CD14-positive monocyte (primary cell): ENCODE measurements around the gene PNMA6A. TPM values are rescaled to one million over a fixed set of nuclear protein-coding genes. Genes with fewer than 3 reads are reported as not detected.

ENCODE experiments used
- DNase-seq, 3 donors: peaks; one replicate each; pipeline ENCODE4 v3.0.0-alpha.2; 2011 to 2022
- H2AFZ ChIP-seq: 2 replicates; pipeline ENCODE4 v1.6.0; 2012; ENCODE audit warnings: mild to moderate bottlenecking, low read depth, low read length, inconsistent platforms; ENCODE audit not compliant: insufficient read depth, poor library complexity, severe bottlenecking
- H3K27ac ChIP-seq, 2 donors: 1 replicate in 1 of 2; 2 replicates in 1 of 2; pipeline ENCODE4 v1.5.1; 2012 to 2013; ENCODE audit warnings: low read length in 2 of 2, control low read depth in 1 of 2, inconsistent platforms in 1 of 2, low read depth in 1 of 2, mild to moderate bottlenecking in 1 of 2
- H3K27me3 ChIP-seq, 2 donors: one replicate each; pipeline versions ENCODE4 v1.6.0 to v1.6.1; 2011 to 2013; ENCODE audit warnings: low read length in 2 of 2; ENCODE audit not compliant: control insufficient read depth in 2 of 2, insufficient read depth in 2 of 2
- H3K36me3 ChIP-seq, 2 donors: replicated peaks in 1 of 2; 1 replicate in 1 of 2; 2 replicates in 1 of 2; pipeline versions ENCODE4 v1.5.1 to v1.6.1; 2012 to 2013; ENCODE audit warnings: low read length in 2 of 2, control low read depth in 1 of 2, inconsistent platforms in 1 of 2, mild to moderate bottlenecking in 1 of 2; ENCODE audit not compliant: insufficient read depth in 2 of 2, control insufficient read depth in 1 of 2
- H3K4me1 ChIP-seq, 2 donors: 1 replicate in 1 of 2; 2 replicates in 1 of 2; pipeline versions ENCODE4 v1.5.1 to v1.6.1; 2012 to 2013; ENCODE audit warnings: low read length in 2 of 2, control low read depth in 1 of 2, inconsistent platforms in 1 of 2, mild to moderate bottlenecking in 1 of 2, moderate library complexity in 1 of 2; ENCODE audit not compliant: insufficient read depth in 2 of 2, control insufficient read depth in 1 of 2
- H3K4me2 ChIP-seq: replicated peaks from 2 replicates; pipeline ENCODE3; 2012; ENCODE audit warnings: low read length, moderate library complexity, mild to moderate bottlenecking; ENCODE audit not compliant: poor library complexity, severe bottlenecking; ENCODE audit errors: extremely low read depth
- H3K4me3 ChIP-seq, 3 experiments: fragments of 200-600 bp in 1 of 3; sonication (generic) in 1 of 3; replicated peaks in 1 of 3; 1 replicate in 2 of 3; 2 replicates in 1 of 3; pipeline ENCODE4 v1.5.1; 2011 to 2013; ENCODE audit warnings: low read length in 3 of 3, mild to moderate bottlenecking in 3 of 3, control low read depth in 2 of 3, low read depth in 2 of 3, inconsistent platforms in 1 of 3, moderate library complexity in 1 of 3
- H3K79me2 ChIP-seq: 2 replicates; pipeline ENCODE4 v1.6.0; 2012; ENCODE audit warnings: mild to moderate bottlenecking, control low read depth, inconsistent platforms, low read length, moderate library complexity; ENCODE audit not compliant: insufficient read depth
- H3K9ac ChIP-seq: 2 replicates; pipeline ENCODE4 v1.6.0; 2017; ENCODE audit warnings: low read length, mild to moderate bottlenecking; ENCODE audit not compliant: insufficient read depth, poor library complexity, severe bottlenecking
- H3K9me3 ChIP-seq, 2 donors: replicated peaks in 1 of 2; 1 replicate in 1 of 2; 2 replicates in 1 of 2; pipeline versions ENCODE4 v1.5.1 to v1.6.1; 2012 to 2013; ENCODE audit warnings: low read length in 2 of 2, control low read depth in 1 of 2; ENCODE audit not compliant: control insufficient read depth in 1 of 2, insufficient read depth in 1 of 2
- H4K20me1 ChIP-seq: 2 replicates; pipeline ENCODE4 v1.6.0; 2012; ENCODE audit warnings: mild to moderate bottlenecking, low read length, control low read depth, moderate library complexity; ENCODE audit not compliant: insufficient read depth
- H3K27ac Mint-ChIP-seq, 7 donors: one replicate each; pipeline ENCODE4 v1.8.0; 2020; ENCODE audit warnings: mild to moderate bottlenecking in 7 of 7, mixed read lengths in 7 of 7, moderate library complexity in 6 of 7, inconsistent platforms in 2 of 7
- H3K27me3 Mint-ChIP-seq, 3 donors: one replicate each; pipeline ENCODE4 v1.8.0; 2021 to 2022; ENCODE audit warnings: low read depth in 3 of 3, mild to moderate bottlenecking in 3 of 3, mixed read lengths in 3 of 3, moderate library complexity in 3 of 3, inconsistent platforms in 1 of 3
- H3K36me3 Mint-ChIP-seq, 2 donors: one replicate each; pipeline ENCODE4 v1.8.0; 2020; ENCODE audit warnings: mixed read lengths in 2 of 2, inconsistent platforms in 1 of 2, mild to moderate bottlenecking in 1 of 2
- H3K4me1 Mint-ChIP-seq: one replicate; pipeline ENCODE4 v1.8.0; 2020; ENCODE audit warnings: mild to moderate bottlenecking, mixed read lengths
- H3K4me3 Mint-ChIP-seq, 2 donors: one replicate each; pipeline ENCODE4 v1.8.0; 2020; ENCODE audit warnings: mild to moderate bottlenecking in 2 of 2, mixed read lengths in 2 of 2, moderate library complexity in 1 of 2
- H3K9me3 Mint-ChIP-seq, 7 donors: one replicate each; pipeline ENCODE4 v1.8.0; 2020 to 2022; ENCODE audit warnings: mixed read lengths in 7 of 7, mild to moderate bottlenecking in 6 of 7, moderate library complexity in 6 of 7, inconsistent platforms in 2 of 7
- WGBS: methylation state at CpG from one replicate; pipeline ENCODE4 v1.1.5; 2013; ENCODE audit warnings: missing lambda C conversion rate; ENCODE audit not compliant: insufficient coverage; 5-methylcytosine and 5-hydroxymethylcytosine counted together
- intact Hi-C, 2 donors: fragments of 100-400 bp; cut with micrococcal nuclease; formaldehyde crosslinking; loops; one replicate each; pipeline versions ENCODE4 v1.15.0 to v1.15.1; 2023
- polyA plus RNA-seq, 3 donors: library from polyadenylated mRNA; depleted of rRNA in 1 of 3; unstranded in 2 of 3; stranded (reverse) in 1 of 3; fragments of 300-500 nt in 2 of 3; fragments of >200 nt in 1 of 3; fragmentation: Illumina TruSeq in 2 of 3; gene quantifications; 1 replicate in 2 of 3; 2 replicates in 1 of 3; pipeline ENCODE4 v1.2.3, GENCODE V29; 2012 to 2021
- TF ChIP-seq, protein P1 (sequence below): fragments of 200-600 bp; IDR thresholded peaks from one replicate; pipeline ENCODE4 v1.8.0; 2022; ENCODE audit warnings: antibody characterized with exemption, mild to moderate bottlenecking

Gene PNMA6A
- polyA plus RNA-seq, 3 donors, result 0.04 to 0.12 TPM; not detected in 1

DNA sequence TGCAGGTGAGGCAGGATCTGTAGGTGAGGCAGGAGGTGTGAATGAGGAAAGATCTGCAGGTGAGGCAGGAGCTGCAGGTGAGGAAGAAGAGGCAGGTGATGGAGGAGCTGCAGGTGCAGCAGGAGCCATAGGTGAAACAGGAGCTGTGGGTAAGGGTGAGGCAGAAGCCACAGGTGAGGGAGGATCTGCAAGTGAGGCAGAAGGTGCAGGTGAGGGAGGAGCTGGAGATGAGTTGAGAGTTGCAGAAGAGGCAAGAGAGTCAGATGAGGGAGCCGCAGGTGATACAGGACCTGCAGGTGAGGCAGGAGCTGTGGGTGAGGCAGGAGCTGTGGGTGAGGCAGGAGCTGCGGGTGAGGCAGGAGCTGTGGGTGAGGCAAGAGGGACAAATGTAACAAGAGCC, 43.1 kb upstream of the PNMA6A start:
- Histone ChIP-seq H2AFZ (no peak overlapping the region), H3K27ac (no peak overlapping the region), H4K20me1 (no peaks in the 10 kb centered on the region), H3K4me1 (peaks cover 7 to 8% of the 10 kb centered on the region in 2 donors), H3K79me2 (no peaks in the 10 kb centered on the region), H3K9ac (no peak overlapping the region), H3K4me3 (no peak overlapping the region), H3K27me3 (no peaks in the 10 kb centered on the region), H3K4me2 (no peak overlapping the region), H3K36me3 (no peaks in the 10 kb centered on the region), H3K9me3 (no peaks in the 10 kb centered on the region)
- intact Hi-C loops, result no loop called here
- H3K4me3 Mint-ChIP-seq, result no peak overlapping the region
- H3K4me1 Mint-ChIP-seq, result peaks cover 5% of the 10 kb centered on the region
- peaks cover 0 to 13% (median 2%) of the 10 kb centered on the region in 7 donors for H3K9me3 Mint-ChIP-seq
- H3K36me3 Mint-ChIP-seq, result no peaks in the 10 kb centered on the region
- TF ChIP-seq, protein P1, sequence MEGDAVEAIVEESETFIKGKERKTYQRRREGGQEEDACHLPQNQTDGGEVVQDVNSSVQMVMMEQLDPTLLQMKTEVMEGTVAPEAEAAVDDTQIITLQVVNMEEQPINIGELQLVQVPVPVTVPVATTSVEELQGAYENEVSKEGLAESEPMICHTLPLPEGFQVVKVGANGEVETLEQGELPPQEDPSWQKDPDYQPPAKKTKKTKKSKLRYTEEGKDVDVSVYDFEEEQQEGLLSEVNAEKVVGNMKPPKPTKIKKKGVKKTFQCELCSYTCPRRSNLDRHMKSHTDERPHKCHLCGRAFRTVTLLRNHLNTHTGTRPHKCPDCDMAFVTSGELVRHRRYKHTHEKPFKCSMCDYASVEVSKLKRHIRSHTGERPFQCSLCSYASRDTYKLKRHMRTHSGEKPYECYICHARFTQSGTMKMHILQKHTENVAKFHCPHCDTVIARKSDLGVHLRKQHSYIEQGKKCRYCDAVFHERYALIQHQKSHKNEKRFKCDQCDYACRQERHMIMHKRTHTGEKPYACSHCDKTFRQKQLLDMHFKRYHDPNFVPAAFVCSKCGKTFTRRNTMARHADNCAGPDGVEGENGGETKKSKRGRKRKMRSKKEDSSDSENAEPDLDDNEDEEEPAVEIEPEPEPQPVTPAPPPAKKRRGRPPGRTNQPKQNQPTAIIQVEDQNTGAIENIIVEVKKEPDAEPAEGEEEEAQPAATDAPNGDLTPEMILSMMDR, result no peak
- peaks cover 0 to 3% (median 0%) of the 10 kb centered on the region in 3 donors for H3K27me3 Mint-ChIP-seq
- 92% methylated on average over 1 of the region's 2 CpGs for WGBS
- H3K27ac Mint-ChIP-seq, result no peak overlapping the region
- no peak for DNase-seq

DNA sequence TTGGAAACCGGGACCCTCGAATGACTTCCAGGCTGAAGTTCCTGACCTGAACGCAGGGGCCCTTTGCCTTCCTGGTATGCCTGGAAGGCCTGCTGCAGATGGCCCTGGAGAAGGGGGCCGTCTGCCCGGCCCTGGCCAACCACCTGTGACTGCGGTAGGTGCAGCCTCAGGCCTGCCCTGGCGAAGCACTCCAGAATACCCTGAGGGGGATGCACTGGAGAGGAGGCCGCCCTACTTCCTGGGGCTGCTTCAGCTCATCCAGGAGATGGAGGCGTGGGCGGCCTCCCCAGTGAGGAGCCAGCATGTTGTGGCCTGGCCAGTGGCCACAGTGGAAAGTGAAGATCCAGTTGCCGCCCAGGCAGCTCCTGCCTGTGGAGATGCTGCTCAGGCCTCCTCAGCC, 42.4 kb upstream of the PNMA6A start:
- H3K27ac ChIP-seq, result no peak overlapping the region
- DNase-seq, result no peak
- WGBS, result 100% methylated on average over 3 of the region's 11 CpGs
- peaks cover 5% of the 10 kb centered on the region for H3K4me1 Mint-ChIP-seq
- no peak overlapping the region for H3K4me3 Mint-ChIP-seq
- no peaks in the 10 kb centered on the region for H4K20me1 ChIP-seq
- no peaks in the 10 kb centered on the region for H3K36me3 ChIP-seq
- no peak overlapping the region for H3K27ac Mint-ChIP-seq
- H3K9me3 Mint-ChIP-seq, result peaks cover 0 to 13% (median 2%) of the 10 kb centered on the region in 7 donors
- peaks cover 7 to 8% of the 10 kb centered on the region in 2 donors for H3K4me1 ChIP-seq
- no peak overlapping the region for H2AFZ ChIP-seq
- no peaks in the 10 kb centered on the region for H3K36me3 Mint-ChIP-seq
- no peak overlapping the region for H3K9ac ChIP-seq
- TF ChIP-seq, protein P1, result no peak
- no peaks in the 10 kb centered on the region for H3K27me3 ChIP-seq
- intact Hi-C loops, result loop anchor here (10.0 kb wide), 3 partner anchors 75 to 635 kb away; no protein-coding TSS in a partner anchor
- no peaks in the 10 kb centered on the region for H3K79me2 ChIP-seq
- H3K4me3 ChIP-seq, result no peak overlapping the region
- H3K9me3 ChIP-seq, result no peaks in the 10 kb centered on the region
- H3K27me3 Mint-ChIP-seq, result peaks cover 0 to 3% (median 0%) of the 10 kb centered on the region in 3 donors
- H3K4me2 ChIP-seq, result no peak overlapping the region
